Measurements from ENCODE around the gene NR2E1.

The NR2E1 gene

GRCh38 chr6:108171918-108172516, 6.2 kb downstream of the NR2E1 start:
- no peak for DNase-seq

GRCh38 chr6:108174371-108175175, 8.8 kb downstream of the NR2E1 start:
- DNase-seq: no peak

- no peak for DNase-seq
Measured at GRCh38 chr6:108175176-108175591, 9.4 kb downstream of the NR2E1 start.

GRCh38 chr6:108175592-108176279, 9.9 kb downstream of the NR2E1 start:
- no peak for DNase-seq

GRCh38 chr6:108176281-108177089, 10.7 kb downstream of the NR2E1 start:
- no peak for DNase-seq

- no peak for DNase-seq
Measured at GRCh38 chr6:108179741-108180140, 13.9 kb downstream of the NR2E1 start.

- no peak for DNase-seq
Measured at GRCh38 chr6:108180266-108180665, 14.4 kb downstream of the NR2E1 start.

- DNase-seq: no peak
Measured at GRCh38 chr6:108180776-108181175, 15.0 kb downstream of the NR2E1 start.

GRCh38 chr6:108186226-108186625, 20.4 kb downstream of the NR2E1 start:
- DNase-seq: no peak

- no peak for DNase-seq
Measured at GRCh38 chr6:108187519-108187918, 21.7 kb downstream of the NR2E1 start.

- no peak for DNase-seq
Measured at GRCh38 chr6:108193131-108193530, 27.3 kb downstream of the NR2E1 start.

GRCh38 chr6:108193835-108194234, 28.0 kb downstream of the NR2E1 start:
- no peak for DNase-seq

- no peak for DNase-seq
Measured at GRCh38 chr6:108194503-108194902, 28.7 kb downstream of the NR2E1 start.

- DNase-seq: no peak
Measured at GRCh38 chr6:108195209-108195608, 29.4 kb downstream of the NR2E1 start.

- no peak for DNase-seq
Measured at GRCh38 chr6:108198761-108199498, 33.1 kb downstream of the NR2E1 start.

- no peak for DNase-seq
Measured at GRCh38 chr6:108200186-108200585, 34.4 kb downstream of the NR2E1 start.

GRCh38 chr6:108200631-108201030, 34.8 kb downstream of the NR2E1 start:
- DNase-seq: no peak

- DNase-seq: no peak
Measured at GRCh38 chr6:108203189-108204112, 37.6 kb downstream of the NR2E1 start.

GRCh38 chr6:108207013-108207412, 41.2 kb downstream of the NR2E1 start:
- no peak for DNase-seq

GRCh38 chr6:108209738-108210137, 43.9 kb downstream of the NR2E1 start:
- no peak for DNase-seq

- DNase-seq: no peak
Measured at GRCh38 chr6:108210556-108210955, 44.7 kb downstream of the NR2E1 start.

All from NCI-H2029 treated with DMSO at 0.1 percent for 48 hours (cell line).